Hematopoietic multipotent progenitor cell treated with erythropoietin and hydrocortisone succinate and interleukin-3 and kit ligand, for 8 days (in vitro differentiated cells): ENCODE data around the gene NTHL1.

ENCODE experiments used
- DNase-seq: peaks from one replicate; pipeline ENCODE4 v3.0.0-alpha.2; 2015

NTHL1 gene

GRCh38 chr16:2083876-2084780, 36.5 kb upstream of the NTHL1 start:
- DNase-seq, result no peak

- no peak for DNase-seq
Measured at GRCh38 chr16:2083409-2083808, 35.8 kb upstream of the NTHL1 start.

- DNase-seq, result no peak
Measured at GRCh38 chr16:2082983-2083364, 35.3 kb upstream of the NTHL1 start.

- DNase-seq, result no peak
Measured at GRCh38 chr16:2082171-2082982, 34.7 kb upstream of the NTHL1 start.

GRCh38 chr16:2081201-2082084, 33.8 kb upstream of the NTHL1 start:
- no peak for DNase-seq

- no peak for DNase-seq
Measured at GRCh38 chr16:2079991-2080390, 32.4 kb upstream of the NTHL1 start.

GRCh38 chr16:2079311-2079800, 31.7 kb upstream of the NTHL1 start:
- no peak for DNase-seq

- DNase-seq, result no peak
Measured at GRCh38 chr16:2078691-2079090, 31.1 kb upstream of the NTHL1 start.

- no peak for DNase-seq
Measured at GRCh38 chr16:2078096-2078495, 30.5 kb upstream of the NTHL1 start.

- no peak for DNase-seq
Measured at GRCh38 chr16:2077696-2078095, 30.1 kb upstream of the NTHL1 start.

GRCh38 chr16:2077016-2077415, 29.4 kb upstream of the NTHL1 start:
- DNase-seq, result no peak

- no peak for DNase-seq
Measured at GRCh38 chr16:2076072-2076865, 28.6 kb upstream of the NTHL1 start.

GRCh38 chr16:2075631-2076030, 28.0 kb upstream of the NTHL1 start:
- no peak for DNase-seq

GRCh38 chr16:2074071-2074470, 26.4 kb upstream of the NTHL1 start:
- no peak for DNase-seq

- DNase-seq, result no peak
Measured at GRCh38 chr16:2072926-2073325, 25.3 kb upstream of the NTHL1 start.

- DNase-seq, result no peak
Measured at GRCh38 chr16:2071454-2072202, 24.0 kb upstream of the NTHL1 start.

GRCh38 chr16:2070576-2071453, 23.2 kb upstream of the NTHL1 start:
- no peak for DNase-seq

- no peak for DNase-seq
Measured at GRCh38 chr16:2066139-2066538, 18.5 kb upstream of the NTHL1 start.

- no peak for DNase-seq
Measured at GRCh38 chr16:2064368-2064945, 16.8 kb upstream of the NTHL1 start.

GRCh38 chr16:2063861-2064260, 16.2 kb upstream of the NTHL1 start:
- DNase-seq, result no peak
